Mucosa of rectum (tissue), 2 donors: ENCODE data around the gene OPN3.

Experiments
- H3K27ac ChIP-seq, 2 donors: one replicate each; pipeline ENCODE4 v1.7.0; 2013; ENCODE audit warnings: inconsistent platforms in 2 of 2, low read depth in 2 of 2, low read length in 2 of 2
- H3K27me3 ChIP-seq, 2 donors: one replicate each; pipeline ENCODE4 v1.7.0; 2013; ENCODE audit warnings: low read length in 2 of 2; ENCODE audit not compliant: control insufficient read depth in 2 of 2, insufficient read depth in 2 of 2
- H3K36me3 ChIP-seq, 2 donors: one replicate each; pipeline ENCODE4 v1.7.0; 2013; ENCODE audit warnings: low read length in 2 of 2; ENCODE audit not compliant: control insufficient read depth in 2 of 2, insufficient read depth in 2 of 2
- H3K4me1 ChIP-seq, 2 donors: one replicate each; pipeline ENCODE4 v1.7.0; 2013; ENCODE audit warnings: low read length in 2 of 2, mild to moderate bottlenecking in 1 of 2; ENCODE audit not compliant: control insufficient read depth in 2 of 2, insufficient read depth in 2 of 2
- H3K4me3 ChIP-seq, 2 donors: one replicate each; pipeline ENCODE4 v1.7.0; 2013; ENCODE audit warnings: low read length in 2 of 2
- H3K9ac ChIP-seq, 2 donors: one replicate each; pipeline ENCODE4 v1.7.0; 2013; ENCODE audit warnings: low read length in 2 of 2, low read depth in 1 of 2, mild to moderate bottlenecking in 1 of 2
- H3K9me3 ChIP-seq, 2 donors: one replicate each; pipeline ENCODE4 v1.7.0; 2013; ENCODE audit warnings: low read length in 2 of 2; ENCODE audit not compliant: control insufficient read depth in 2 of 2
- donor health status: healthy.
- donor health status: Normal muscosa, but diverticular disease.

OPN3 gene

GRCh38 chr1:241611063-241611462 is 29.1 kb downstream of the OPN3 start:
- Histone ChIP-seq H3K9ac (no peak overlapping the region), H3K4me1 (peaks cover 8 to 21% of the 10 kb centered on the region in 2 donors)

DNA sequence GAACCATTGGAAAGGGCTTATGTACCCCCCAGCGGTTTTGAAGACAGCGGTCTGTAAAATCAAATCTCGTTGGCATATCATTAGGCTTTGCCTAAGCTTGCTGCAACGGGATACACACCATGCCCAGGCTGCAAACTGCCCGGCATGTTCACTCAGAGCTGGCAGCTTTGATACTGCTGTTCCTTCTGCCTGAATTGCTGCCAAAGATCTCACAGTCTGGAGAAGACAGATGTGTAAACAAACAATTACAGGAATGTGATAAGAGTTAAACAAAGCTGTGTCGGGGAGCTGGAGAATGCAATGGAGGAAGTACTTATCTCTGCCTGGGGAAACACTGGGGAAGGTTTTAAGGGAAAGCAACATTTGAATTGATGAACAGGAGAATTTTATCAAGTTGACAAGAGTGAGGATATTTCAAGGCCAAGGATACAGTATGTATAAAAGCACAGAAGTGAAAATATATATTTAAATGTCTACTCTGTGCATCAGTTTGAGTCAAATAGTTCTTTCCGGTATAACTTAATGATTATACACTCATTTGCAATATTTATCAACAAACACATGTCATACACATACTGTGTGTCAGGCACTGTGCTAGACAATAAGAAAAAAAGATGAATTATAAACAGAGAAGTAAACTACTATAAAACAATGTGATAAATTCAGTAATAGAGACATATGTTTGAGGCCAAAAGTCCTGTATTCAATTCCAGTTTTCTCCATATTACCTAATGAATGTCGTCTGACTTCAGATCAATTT is 29.9 kb downstream of the OPN3 start:
- Histone ChIP-seq H3K9me3 (no peaks in the 10 kb centered on the region), H3K9ac (no peak overlapping the region), H3K4me3 (no peak overlapping the region), H3K27ac (no peak overlapping the region), H3K4me1 (peaks cover 3 to 14% of the 10 kb centered on the region in 2 donors), H3K27me3 (no peaks in the 10 kb centered on the region), H3K36me3 (peaks cover 0 to 2% of the 10 kb centered on the region in 2 donors)

More at GRCh38 chr1:241611063-241611462, 29.1 kb downstream of the OPN3 start:
- no peak overlapping the region for H3K4me3 ChIP-seq
- no peaks in the 10 kb centered on the region for H3K36me3 ChIP-seq
- H3K27me3 ChIP-seq: no peaks in the 10 kb centered on the region
- H3K27ac ChIP-seq: no peak overlapping the region
- H3K9me3 ChIP-seq: no peaks in the 10 kb centered on the region

DNA sequence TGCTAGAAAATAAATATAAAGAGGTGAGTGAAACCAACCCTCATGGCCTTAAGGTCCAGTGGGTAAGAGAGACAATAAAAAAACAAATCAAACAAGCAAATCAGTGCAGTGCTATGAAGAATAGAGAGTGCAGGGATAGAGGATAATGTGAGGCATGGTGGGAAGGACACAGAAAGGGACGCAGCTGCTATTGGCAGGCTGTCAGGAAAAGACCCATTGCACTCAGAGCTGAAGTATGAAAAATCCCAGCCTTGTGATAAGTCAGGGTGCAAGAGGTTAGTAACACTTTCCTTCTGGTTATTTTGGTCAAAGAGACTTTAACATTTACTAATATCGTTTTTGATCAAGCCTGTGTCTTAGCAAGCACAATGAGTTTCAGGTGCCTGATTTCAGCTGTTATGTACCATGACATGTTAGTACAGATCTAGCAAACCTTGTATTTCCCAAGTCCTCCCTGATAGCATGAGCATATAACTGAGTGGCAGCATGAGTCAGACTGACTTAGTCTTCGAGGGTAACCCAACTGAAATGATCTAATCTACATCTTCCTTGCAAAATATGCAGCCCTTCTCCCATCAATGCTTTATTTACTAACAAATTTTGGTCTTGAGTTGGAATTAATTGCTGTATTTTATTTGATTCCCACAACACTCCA is 31.7 kb downstream of the OPN3 start:
- H3K27me3 ChIP-seq: no peaks in the 10 kb centered on the region
- no peak overlapping the region for H3K4me3 ChIP-seq
- H3K9ac ChIP-seq: no peak overlapping the region
- H3K27ac ChIP-seq: no peak overlapping the region
- H3K4me1 ChIP-seq: peaks cover 0 to 9% of the 10 kb centered on the region in 2 donors
- peaks cover 0 to 5% of the 10 kb centered on the region in 2 donors for H3K36me3 ChIP-seq
- H3K9me3 ChIP-seq: no peaks in the 10 kb centered on the region

DNA sequence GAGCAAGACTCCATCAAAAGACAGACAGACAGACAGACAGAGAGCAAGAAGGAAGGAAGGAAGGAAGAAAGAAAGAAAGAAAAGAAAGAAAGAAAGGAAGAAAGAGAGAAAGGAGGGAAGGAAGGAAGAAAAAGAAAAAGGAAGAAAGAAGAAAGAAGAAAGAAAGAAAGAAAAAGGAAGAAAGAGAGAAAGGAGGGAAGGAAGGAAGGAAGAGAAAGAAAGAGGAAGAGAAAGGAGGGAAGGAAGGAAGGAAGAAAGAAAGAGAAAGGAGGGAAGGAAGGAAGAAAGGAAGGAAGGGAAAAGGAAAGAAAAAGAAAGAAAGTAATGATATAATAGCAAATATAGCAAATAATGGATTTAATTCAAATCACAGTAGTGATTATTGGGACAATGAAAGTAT is 32.7 kb downstream of the OPN3 start:
- Histone ChIP-seq H3K36me3 (peaks cover 0 to 7% of the 10 kb centered on the region in 2 donors), H3K4me1 (peaks cover 0 to 9% of the 10 kb centered on the region in 2 donors), H3K27me3 (no peaks in the 10 kb centered on the region), H3K9me3 (no peaks in the 10 kb centered on the region), H3K27ac (no peak overlapping the region), H3K4me3 (no peak overlapping the region), H3K9ac (no peak overlapping the region)

DNA sequence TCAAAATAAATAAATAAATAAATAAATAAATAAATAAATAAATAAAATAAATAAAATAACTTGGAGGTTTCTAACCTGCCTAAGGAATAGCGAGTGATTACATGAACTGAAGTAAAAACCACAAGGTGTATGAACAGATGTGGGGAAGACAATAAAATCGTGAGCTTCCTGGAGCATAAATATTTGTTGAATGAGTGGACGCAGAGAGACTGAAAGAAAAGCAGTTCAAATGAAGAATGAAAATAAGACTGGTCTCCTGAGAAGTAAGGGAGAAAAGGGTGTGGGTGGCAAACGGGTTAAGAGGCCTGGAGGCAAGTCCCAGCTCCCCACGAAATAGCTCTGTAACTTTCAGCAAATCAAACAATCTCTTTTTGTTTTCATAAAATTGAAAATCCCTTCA is 33.6 kb downstream of the OPN3 start:
- H3K9ac ChIP-seq: no peak overlapping the region
- no peak overlapping the region for H3K27ac ChIP-seq
- H3K9me3 ChIP-seq: no peaks in the 10 kb centered on the region
- H3K4me1 ChIP-seq: peaks cover 0 to 9% of the 10 kb centered on the region in 2 donors
- peaks cover 0 to 7% of the 10 kb centered on the region in 2 donors for H3K36me3 ChIP-seq
- no peak overlapping the region for H3K4me3 ChIP-seq
- no peaks in the 10 kb centered on the region for H3K27me3 ChIP-seq

- no peak overlapping the region for H3K27ac ChIP-seq
- H3K9ac ChIP-seq: no peak overlapping the region
- H3K9me3 ChIP-seq: no peaks in the 10 kb centered on the region
- H3K27me3 ChIP-seq: no peaks in the 10 kb centered on the region
- no peak overlapping the region for H3K4me3 ChIP-seq
- peaks cover 0 to 2% of the 10 kb centered on the region in 2 donors for H3K4me1 ChIP-seq
- H3K36me3 ChIP-seq: peaks cover 0 to 7% of the 10 kb centered on the region in 2 donors
Observed at GRCh38 chr1:241605146-241605805, 34.9 kb downstream of the OPN3 start.

GRCh38 chr1:241603731-241604245 is 36.4 kb downstream of the OPN3 start:
- H3K36me3 ChIP-seq: peaks cover 0 to 7% of the 10 kb centered on the region in 2 donors
- H3K4me3 ChIP-seq: no peak overlapping the region
- H3K4me1 ChIP-seq: no peaks in the 10 kb centered on the region
- no peaks in the 10 kb centered on the region for H3K9me3 ChIP-seq
- H3K27ac ChIP-seq: no peak overlapping the region
- H3K9ac ChIP-seq: no peak overlapping the region
- H3K27me3 ChIP-seq: no peaks in the 10 kb centered on the region

- no peaks in the 10 kb centered on the region for H3K27me3 ChIP-seq
- no peak overlapping the region for H3K4me3 ChIP-seq
- H3K9ac ChIP-seq: no peak overlapping the region
- H3K9me3 ChIP-seq: no peaks in the 10 kb centered on the region
- peaks cover 4 to 7% of the 10 kb centered on the region in 2 donors for H3K36me3 ChIP-seq
- H3K4me1 ChIP-seq: no peaks in the 10 kb centered on the region
- H3K27ac ChIP-seq: no peak overlapping the region
Observed at GRCh38 chr1:241600496-241600901, 39.7 kb downstream of the OPN3 start.

DNA sequence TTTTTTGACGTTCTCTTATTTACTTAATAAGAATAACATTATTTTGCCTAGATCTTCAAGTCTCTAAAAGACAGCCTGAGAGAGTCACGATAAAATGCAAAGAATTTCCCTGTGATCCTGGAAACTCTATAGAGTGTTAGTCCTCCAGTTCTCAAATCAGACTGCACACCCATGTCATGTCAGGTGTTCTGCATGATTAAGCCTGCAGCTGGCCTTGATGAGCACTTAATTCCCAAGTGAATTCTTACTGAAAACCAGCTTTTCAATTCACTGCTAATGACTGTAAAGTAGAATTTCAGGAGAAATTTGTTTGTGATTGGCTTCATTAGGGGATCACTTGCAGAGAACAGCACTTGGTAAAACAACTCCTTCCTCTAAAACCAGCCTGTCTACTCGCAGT is 41.9 kb downstream of the OPN3 start:
- no peaks in the 10 kb centered on the region for H3K27me3 ChIP-seq
- no peak overlapping the region for H3K4me3 ChIP-seq
- no peaks in the 10 kb centered on the region for H3K9me3 ChIP-seq
- no peaks in the 10 kb centered on the region for H3K4me1 ChIP-seq
- H3K36me3 ChIP-seq: peaks cover 4% of the 10 kb centered on the region in 2 donors
- H3K9ac ChIP-seq: no peak overlapping the region
- no peak overlapping the region for H3K27ac ChIP-seq

DNA sequence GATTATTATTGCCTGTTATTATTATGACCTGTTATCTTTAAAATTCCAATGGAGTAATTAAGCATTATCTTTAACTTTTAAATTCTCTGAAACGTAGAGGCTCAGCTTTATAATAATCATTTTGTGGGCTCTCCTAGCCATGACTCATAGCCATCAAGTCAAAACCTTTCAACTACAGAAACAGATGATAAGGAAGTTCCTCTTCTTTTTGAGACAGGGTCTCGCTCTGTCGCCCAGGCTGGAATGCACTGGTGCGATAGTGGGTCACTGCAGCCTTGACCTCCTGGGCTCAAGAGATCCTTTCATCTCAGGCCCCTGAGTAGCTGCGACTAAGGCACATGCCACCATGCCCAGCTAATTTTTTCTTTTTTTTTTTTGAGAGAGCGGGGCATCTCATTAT is 43.5 kb downstream of the OPN3 start:
- no peak overlapping the region for H3K9ac ChIP-seq
- no peaks in the 10 kb centered on the region for H3K4me1 ChIP-seq

More for the DNA sequence above, 43.5 kb downstream of the OPN3 start:
- H3K4me3 ChIP-seq: no peak overlapping the region
- H3K27me3 ChIP-seq: no peaks in the 10 kb centered on the region
- H3K9me3 ChIP-seq: no peaks in the 10 kb centered on the region
- H3K27ac ChIP-seq: no peak overlapping the region
- H3K36me3 ChIP-seq: peaks cover 4% of the 10 kb centered on the region in 2 donors
